GM18519 (cell line): Measurements from ENCODE around the gene SLC9A8.

Experiments used
- ATAC-seq: cut with Tn5 transposase; IDR thresholded peaks from one replicate; pipeline ENCODE4 v1.9.1; 2021; ENCODE audit warnings: mild to moderate bottlenecking, moderate library complexity; ENCODE audit not compliant: unreplicated experiment, low FRiP score

The SLC9A8 gene

GRCh38 chr20:49870261-49870660 is 57.6 kb downstream of the SLC9A8 start:
- no peak for ATAC-seq

- no peak for ATAC-seq
Measured at GRCh38 chr20:49871391-49871948, 58.8 kb downstream of the SLC9A8 start.

- no peak for ATAC-seq
Measured at GRCh38 chr20:49872056-49872455, 59.4 kb downstream of the SLC9A8 start.

- no peak for ATAC-seq
Measured at GRCh38 chr20:49874696-49875095, 62.1 kb downstream of the SLC9A8 start.

- ATAC-seq, result no peak
Measured at GRCh38 chr20:49877386-49877921, 64.8 kb downstream of the SLC9A8 start.

- no peak for ATAC-seq
Measured at GRCh38 chr20:49878977-49879376, 66.3 kb downstream of the SLC9A8 start.

GRCh38 chr20:49880177-49880576 is 67.5 kb downstream of the SLC9A8 start:
- ATAC-seq, result no peak

GRCh38 chr20:49880724-49881445 is 68.3 kb downstream of the SLC9A8 start:
- no peak for ATAC-seq

- no peak for ATAC-seq
Measured at GRCh38 chr20:49882171-49882970, 69.7 kb downstream of the SLC9A8 start.

GRCh38 chr20:49883246-49883802 is 70.7 kb downstream of the SLC9A8 start:
- no peak for ATAC-seq

- ATAC-seq, result no peak
Measured at GRCh38 chr20:49885558-49886332, 73.1 kb downstream of the SLC9A8 start.

- no peak for ATAC-seq
Measured at GRCh38 chr20:49886571-49887213, 74.1 kb downstream of the SLC9A8 start.

GRCh38 chr20:49887251-49888211 is 74.9 kb downstream of the SLC9A8 start:
- ATAC-seq, result no peak

- no peak for ATAC-seq
Measured at GRCh38 chr20:49888212-49889000, 75.8 kb downstream of the SLC9A8 start.

- ATAC-seq, result no peak
Measured at GRCh38 chr20:49889001-49889934, 76.6 kb downstream of the SLC9A8 start.

- ATAC-seq, result no peak
Measured at GRCh38 chr20:49889935-49890333, 77.3 kb downstream of the SLC9A8 start.
